BJ (cell line): ENCODE results near the gene S1PR1. TPM values are rescaled to one million over a fixed set of nuclear protein-coding genes. Genes with fewer than 3 reads are reported as not detected.

Experiments used
- CTCF ChIA-PET: fragments of 350-600 bp; formaldehyde crosslinking; extraction: SDS; loops from one replicate; lab custom pipeline; 2021; ENCODE audit warnings: antibody characterized with exemption, inconsistent platforms; lab: Yijun Ruan, JAX
- POLR2A ChIA-PET: fragments of 300-600 bp; sonication (Branson Sonifier 250); formaldehyde crosslinking; extraction: SDS; loops from one replicate; lab custom pipeline; 2021; ENCODE audit warnings: antibody characterized with exemption; lab: Charles Lee
- DNase-seq: peaks from one replicate; pipeline ENCODE4 v3.0.0-alpha.2; 2011; ENCODE audit warnings: low read depth
- H3K27me3 ChIP-seq: 2 replicates; pipeline ENCODE4 v1.6.0; 2011; ENCODE audit warnings: low read length; ENCODE audit not compliant: control insufficient read depth, insufficient read depth
- H3K36me3 ChIP-seq: 2 replicates; pipeline ENCODE4 v1.5.1; 2011; ENCODE audit warnings: low read length; ENCODE audit not compliant: control insufficient read depth, insufficient read depth
- H3K4me3 ChIP-seq: 2 replicates; pipeline ENCODE4 v1.5.1; 2011; ENCODE audit warnings: low read depth, mild to moderate bottlenecking, control low read depth, low read length
- polyA plus RNA-seq: library from polyadenylated mRNA; depleted of rRNA; stranded (reverse); fragments of >200 nt; gene quantifications from 2 replicates; pipeline ENCODE4 v1.2.3, GENCODE V29; 2011
- TF ChIP-seq, protein P1 (sequence below): IDR thresholded peaks from 2 replicates; pipeline ENCODE4 v1.5.1; 2011; ENCODE audit warnings: low read depth, mild to moderate bottlenecking, control low read depth, inconsistent platforms, low read length, moderate library complexity; ENCODE audit not compliant: insufficient read depth

S1PR1 gene
- polyA plus RNA-seq, 1 experiment, result 12.2 TPM

DNA sequence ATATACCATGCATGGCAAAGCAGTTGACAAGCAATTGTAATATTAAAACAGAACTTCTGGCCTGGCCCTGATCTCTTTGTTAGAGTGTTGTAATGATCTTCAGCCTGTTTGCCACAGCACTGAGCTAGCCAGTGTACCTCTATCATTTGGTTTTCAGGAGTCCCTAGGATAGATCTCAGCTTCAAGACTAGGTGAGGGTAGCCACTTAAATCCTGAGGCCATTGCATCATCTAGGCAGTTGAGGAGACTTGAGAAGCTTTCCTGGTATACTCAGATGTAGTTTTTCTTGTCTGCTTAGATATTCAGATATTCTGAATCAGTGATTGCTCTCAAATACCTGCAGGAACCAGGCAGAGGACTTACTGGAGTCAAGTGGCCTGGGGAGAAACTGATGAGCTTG is 14.7 kb downstream of the S1PR1 start:
- no peaks in the 10 kb centered on the region for H3K36me3 ChIP-seq
- H3K4me3 ChIP-seq, result no peak overlapping the region
- no peak for DNase-seq
- CTCF ChIA-PET, result interaction anchor here (1.3 to 2.9 kb wide), 4 partner anchors 12 to 345 kb away, joined by 3 to 22 read pairs (median 6); no protein-coding TSS in a partner anchor
- TF ChIP-seq, protein P1, sequence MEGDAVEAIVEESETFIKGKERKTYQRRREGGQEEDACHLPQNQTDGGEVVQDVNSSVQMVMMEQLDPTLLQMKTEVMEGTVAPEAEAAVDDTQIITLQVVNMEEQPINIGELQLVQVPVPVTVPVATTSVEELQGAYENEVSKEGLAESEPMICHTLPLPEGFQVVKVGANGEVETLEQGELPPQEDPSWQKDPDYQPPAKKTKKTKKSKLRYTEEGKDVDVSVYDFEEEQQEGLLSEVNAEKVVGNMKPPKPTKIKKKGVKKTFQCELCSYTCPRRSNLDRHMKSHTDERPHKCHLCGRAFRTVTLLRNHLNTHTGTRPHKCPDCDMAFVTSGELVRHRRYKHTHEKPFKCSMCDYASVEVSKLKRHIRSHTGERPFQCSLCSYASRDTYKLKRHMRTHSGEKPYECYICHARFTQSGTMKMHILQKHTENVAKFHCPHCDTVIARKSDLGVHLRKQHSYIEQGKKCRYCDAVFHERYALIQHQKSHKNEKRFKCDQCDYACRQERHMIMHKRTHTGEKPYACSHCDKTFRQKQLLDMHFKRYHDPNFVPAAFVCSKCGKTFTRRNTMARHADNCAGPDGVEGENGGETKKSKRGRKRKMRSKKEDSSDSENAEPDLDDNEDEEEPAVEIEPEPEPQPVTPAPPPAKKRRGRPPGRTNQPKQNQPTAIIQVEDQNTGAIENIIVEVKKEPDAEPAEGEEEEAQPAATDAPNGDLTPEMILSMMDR, result no peak
- POLR2A ChIA-PET, result no interaction called here
- H3K27me3 ChIP-seq, result no peaks in the 10 kb centered on the region

DNA sequence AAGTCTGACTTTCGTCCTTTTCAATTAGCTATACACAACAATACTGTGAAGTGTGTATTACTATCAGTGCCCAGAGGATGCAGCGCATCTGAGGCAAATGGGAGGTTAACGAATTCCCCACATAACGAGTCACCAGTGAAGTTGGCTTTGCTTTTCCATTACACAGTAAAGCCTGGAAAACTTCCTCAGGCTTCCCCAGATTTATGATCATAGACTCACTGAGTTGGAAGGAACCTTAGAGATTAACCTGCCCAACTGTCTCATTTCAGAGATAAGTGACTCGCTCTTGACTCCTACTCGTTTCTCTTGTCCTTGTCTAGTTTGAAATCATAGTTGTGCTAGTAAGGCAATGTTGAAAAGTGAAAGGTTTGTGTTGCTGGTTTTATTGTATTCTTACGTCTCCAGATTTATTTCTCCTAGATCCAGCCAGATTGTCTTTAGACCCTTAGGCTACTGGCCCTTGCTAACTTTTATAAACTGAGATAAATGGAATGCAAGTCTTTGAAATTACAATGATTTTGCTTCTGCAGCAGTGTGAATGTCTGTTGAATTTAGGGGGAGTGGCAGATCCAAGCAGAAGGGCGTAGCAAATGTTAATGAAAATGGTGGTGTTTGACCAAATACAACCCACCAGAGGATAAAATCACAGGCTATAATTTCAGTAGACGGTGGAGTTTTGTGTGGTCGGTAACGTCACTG is 17.3 kb downstream of the S1PR1 start:
- H3K4me3 ChIP-seq, result peak overlapping the region; percentile 5; the same call in 1 of the 2 replicates
- CTCF ChIA-PET, result interaction anchor here (0.9 kb wide), 1 partner anchor 15 kb away, joined by 3 read pairs; no protein-coding TSS in a partner anchor

DNA sequence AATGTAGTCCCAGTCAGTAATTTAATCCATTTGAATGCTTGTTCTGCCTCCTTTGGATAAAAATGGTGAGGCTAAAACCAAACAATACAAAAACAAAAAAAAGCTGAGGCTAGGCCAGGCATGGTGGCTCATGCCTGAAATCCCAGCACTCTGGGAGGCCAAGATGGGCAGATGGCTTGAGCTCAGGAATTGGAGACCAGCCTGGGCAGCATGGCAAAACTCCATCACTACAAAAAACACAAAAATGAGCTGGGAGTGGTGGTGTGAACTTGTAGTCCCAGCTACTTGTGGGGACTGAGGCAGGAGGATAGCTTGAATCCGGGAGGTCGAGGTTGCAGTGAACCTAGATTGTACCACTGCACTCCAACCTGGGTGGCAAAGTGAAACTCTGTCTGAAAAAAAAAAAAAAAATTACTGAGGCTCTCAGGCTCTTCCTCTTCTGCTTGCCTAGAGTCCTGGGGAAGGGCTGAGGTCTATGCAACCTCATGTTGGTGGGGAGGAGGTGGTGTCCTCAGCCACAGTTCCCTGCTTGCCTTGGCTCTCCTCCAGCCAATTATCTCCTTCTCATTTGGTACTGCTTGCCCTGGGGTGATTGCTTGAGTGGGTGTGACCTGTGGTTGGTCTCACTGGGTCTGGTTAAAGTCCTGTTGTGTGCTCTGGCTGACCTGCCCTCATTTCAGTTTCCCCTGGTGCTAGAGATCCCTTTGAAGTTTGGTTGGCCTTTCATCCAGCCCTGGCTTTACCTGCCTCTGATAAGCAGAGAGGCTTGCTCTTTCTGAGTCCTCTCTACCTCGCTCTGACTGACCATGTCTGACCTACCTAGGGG is 20.9 kb downstream of the S1PR1 start:
- ChIA-PET CTCF (interaction anchor here (1.1 to 2.0 kb wide), 3 partner anchors 10 to 30 kb away, joined by 3 to 5 read pairs (median 4); no protein-coding TSS in a partner anchor), POLR2A (no interaction called here)

More for the DNA sequence above, 17.3 kb downstream of the S1PR1 start:
- POLR2A ChIA-PET, result no interaction called here
- Histone ChIP-seq H3K27me3 (no peaks in the 10 kb centered on the region), H3K36me3 (no peaks in the 10 kb centered on the region)
- no peak for DNase-seq
- TF ChIP-seq, protein P1, result no peak

DNA sequence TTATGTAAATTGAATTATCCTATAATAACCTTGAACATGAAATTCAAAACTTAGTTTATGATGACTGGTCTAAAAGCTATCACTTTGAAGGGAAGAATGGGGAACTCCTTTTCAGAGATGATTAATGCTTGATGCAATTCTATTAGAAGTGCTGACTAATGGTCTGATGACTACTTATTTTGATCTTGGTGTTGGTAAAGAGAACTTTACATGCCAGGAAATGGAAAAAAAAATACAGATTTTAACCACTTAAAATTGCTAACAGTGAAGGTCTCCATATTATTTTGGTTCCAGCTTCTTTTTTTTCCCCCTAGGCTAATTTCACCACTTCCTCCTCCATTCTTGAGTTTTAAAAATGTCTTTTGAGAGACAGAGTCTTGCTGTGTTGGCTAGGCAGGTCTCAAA is 22.9 kb downstream of the S1PR1 start:
- H3K36me3 ChIP-seq, result no peaks in the 10 kb centered on the region
- DNase-seq, result peak; percentile 67
- TF ChIP-seq, protein P1, result no peak
- no peaks in the 10 kb centered on the region for H3K27me3 ChIP-seq
- POLR2A ChIA-PET, result interaction anchor here (0.6 kb wide), 1 partner anchor 30 kb away, joined by 4 read pairs; no protein-coding TSS in a partner anchor
- CTCF ChIA-PET, result interaction anchor here (0.8 to 1.9 kb wide), 3 partner anchors 21 to 310 kb away, joined by 3 to 5 read pairs (median 3); no protein-coding TSS in a partner anchor
- no peak overlapping the region for H3K4me3 ChIP-seq

More for the DNA sequence above, 20.9 kb downstream of the S1PR1 start:
- no peak for DNase-seq
- no peaks in the 10 kb centered on the region for H3K36me3 ChIP-seq
- TF ChIP-seq, protein P1, result no peak
- H3K27me3 ChIP-seq, result no peaks in the 10 kb centered on the region
- no peak overlapping the region for H3K4me3 ChIP-seq
